HEK293 (cell line): ENCODE data around the gene AHRR.

Experiments used
- CTCF ChIP-seq: fragments of 450-650 bp; formaldehyde crosslinking; IDR thresholded peaks from 2 replicates; pipeline ENCODE4 v1.5.1; 2016; ENCODE audit warnings: missing biosample characterization, missing genetic modification characterization
- ELK4 ChIP-seq: IDR thresholded peaks from 2 replicates; pipeline ENCODE4 v1.6.1; 2011; ENCODE audit warnings: mild to moderate bottlenecking, low read depth, low read length, borderline replicate concordance
- REST ChIP-seq: fragments of 450-650 bp; formaldehyde crosslinking; IDR thresholded peaks from 2 replicates; pipeline ENCODE4 v1.5.1; 2016; ENCODE audit warnings: missing biosample characterization, missing genetic modification characterization
- SP2 ChIP-seq: fragments of 450-650 bp; formaldehyde crosslinking; IDR thresholded peaks from 2 replicates; pipeline ENCODE4 v1.5.1; 2016; ENCODE audit warnings: missing biosample characterization, missing genetic modification characterization
- ZBTB11 ChIP-seq: fragments of 450-650 bp; formaldehyde crosslinking; conservative IDR thresholded peaks from 2 replicates; pipeline ENCODE4 v1.5.1; 2016; ENCODE audit warnings: low read depth, missing biosample characterization, missing genetic modification characterization
- ZBTB21 ChIP-seq: fragments of 450-650 bp; formaldehyde crosslinking; IDR thresholded peaks from 2 replicates; pipeline ENCODE4 v1.5.1; 2017; ENCODE audit warnings: missing biosample characterization, missing genetic modification characterization
- ZIC2 ChIP-seq: fragments of 450-650 bp; formaldehyde crosslinking; IDR thresholded peaks from 2 replicates; pipeline ENCODE4 v1.5.1; 2016; ENCODE audit warnings: missing biosample characterization, missing genetic modification characterization
- ZNF132 ChIP-seq: fragments of 450-650 bp; formaldehyde crosslinking; IDR thresholded peaks from 2 replicates; pipeline ENCODE4 v1.5.1; 2017; ENCODE audit warnings: missing biosample characterization, missing genetic modification characterization, borderline replicate concordance
- ZNF184 ChIP-seq: fragments of 450-650 bp; IDR thresholded peaks from 2 replicates; pipeline ENCODE4 v1.5.1; 2018; ENCODE audit warnings: missing biosample characterization, mild to moderate bottlenecking, missing genetic modification characterization

- no peak for TF ChIP-seq ZNF184 (tag by site-specific recombination)
- no peak for TF ChIP-seq CTCF (tag by site-specific recombination)
- no peak for TF ChIP-seq ZBTB21 (tag by site-specific recombination)
- no peak for TF ChIP-seq ZNF132 (tag by site-specific recombination)
- TF ChIP-seq ZBTB11 = no peak
- no peak for TF ChIP-seq ZIC2 (tag by site-specific recombination)
- no peak for TF ChIP-seq ELK4
- no peak for TF ChIP-seq SP2 (tag by site-specific recombination)
- TF ChIP-seq REST (tag by site-specific recombination) = no peak
Observed at GRCh38 chr5:312845-313244, 8.7 kb upstream of the AHRR start.
